Activated naive CD8-positive, alpha-beta T cell treated with anti-CD3 and anti-CD28 coated beads, Interleukin-2, amount 10 ng/mL, durations not matched to agents 7 days and 5 days (primary cell): ENCODE measurements around the gene EXOC4. TPM values are rescaled to one million over a fixed set of nuclear protein-coding genes. Genes with fewer than 3 reads are reported as not detected.

Experiments
- ATAC-seq: fragments of 150-1000 bp; cut with Tn5 transposase; one replicate; pipeline ENCODE4 v1.10.0; 2021; ENCODE audit warnings: low read depth, moderate library complexity
- POLR2A ChIA-PET: fragments of 350-600 bp; sonication (Branson Sonifier 250); formaldehyde crosslinking; loops from one replicate; lab custom pipeline; 2021; ENCODE audit warnings: antibody characterized with exemption; lab: Charles Lee
- DNase-seq: peaks from one replicate; pipeline ENCODE4 v3.0.0; 2021
- H3K27ac Mint-ChIP-seq: one replicate; pipeline ENCODE4 v1.8.0; 2022; ENCODE audit warnings: mild to moderate bottlenecking, mixed read lengths
- H3K27me3 Mint-ChIP-seq: one replicate; pipeline ENCODE4 v1.8.0; 2022; ENCODE audit warnings: mild to moderate bottlenecking, moderate library complexity, mixed read lengths
- H3K36me3 Mint-ChIP-seq: one replicate; pipeline ENCODE4 v1.8.0; 2021; ENCODE audit warnings: mild to moderate bottlenecking, mixed read lengths
- H3K4me1 Mint-ChIP-seq: one replicate; pipeline ENCODE4 v1.8.0; 2021; ENCODE audit warnings: mixed read lengths
- H3K4me3 Mint-ChIP-seq: one replicate; pipeline ENCODE4 v1.8.0; 2022; ENCODE audit warnings: mild to moderate bottlenecking, moderate library complexity, mixed read lengths
- H3K9me3 Mint-ChIP-seq: one replicate; pipeline ENCODE4 v1.8.0; 2021; ENCODE audit warnings: mixed read lengths
- total RNA-seq, 2 experiments: library from RNA; stranded (reverse); gene quantifications; one replicate each; pipeline ENCODE4 v1.2.3, GENCODE V29; 2021

EXOC4 gene
- total RNA-seq, 2 experiments from 2014 or later: 73.1 to 73.7 TPM

DNA sequence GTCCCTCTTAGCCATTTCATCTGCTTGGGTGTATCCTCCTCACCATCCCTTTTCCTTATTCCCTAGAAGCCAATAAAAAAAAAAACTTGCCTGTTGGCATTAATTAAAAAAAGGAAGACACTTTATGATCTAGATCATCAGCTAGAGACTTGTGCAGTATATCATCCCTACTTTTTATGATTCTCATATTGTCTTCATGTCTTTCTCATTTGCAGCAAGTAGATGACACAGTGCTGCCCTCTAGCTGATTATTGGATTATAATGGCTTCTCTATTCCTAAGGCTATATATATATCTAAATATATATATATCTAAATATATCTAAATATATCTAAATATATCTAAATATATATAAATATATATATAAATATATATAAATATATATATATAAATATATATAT lies 601.9 kb downstream of the EXOC4 start:
- H3K27me3 Mint-ChIP-seq: no peaks in the 10 kb centered on the region
- no peak for ATAC-seq
- no peaks in the 10 kb centered on the region for H3K9me3 Mint-ChIP-seq
- H3K27ac Mint-ChIP-seq: no peak overlapping the region
- H3K4me1 Mint-ChIP-seq: peaks cover 2% of the 10 kb centered on the region
- DNase-seq: no peak
- no peaks in the 10 kb centered on the region for H3K36me3 Mint-ChIP-seq
- no peak overlapping the region for H3K4me3 Mint-ChIP-seq
- POLR2A ChIA-PET: no interaction called here

GRCh38 chr7:133857376-133858119 lies 604.7 kb downstream of the EXOC4 start:
- POLR2A ChIA-PET: no interaction called here
- ATAC-seq: no peak
- H3K9me3 Mint-ChIP-seq: no peaks in the 10 kb centered on the region

DNA sequence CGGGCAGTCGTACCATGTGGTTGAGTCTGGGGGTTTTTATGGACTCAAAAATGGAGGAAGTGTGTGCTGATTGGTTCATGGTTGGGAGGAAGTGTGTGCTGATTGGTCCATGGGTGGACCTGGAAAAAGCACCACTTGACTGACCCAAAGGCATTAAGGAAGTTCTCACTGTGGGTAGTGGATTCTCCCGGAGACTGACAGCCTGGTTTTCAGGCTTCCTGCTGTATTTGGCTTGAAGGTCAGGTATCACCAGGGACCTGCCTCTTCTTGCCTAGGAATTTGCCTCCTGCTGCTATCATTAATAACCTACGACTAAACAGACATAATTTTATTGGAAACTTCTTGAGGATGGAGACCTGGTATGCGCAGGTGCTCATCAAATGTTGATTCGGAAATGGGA lies 605.4 kb downstream of the EXOC4 start:
- no peaks in the 10 kb centered on the region for H3K27me3 Mint-ChIP-seq
- ATAC-seq (no peak), DNase-seq (no peak)
- POLR2A ChIA-PET: no interaction called here
- H3K4me1 Mint-ChIP-seq: peaks cover 2% of the 10 kb centered on the region
- no peak overlapping the region for H3K27ac Mint-ChIP-seq
- no peak overlapping the region for H3K4me3 Mint-ChIP-seq
- no peaks in the 10 kb centered on the region for H3K9me3 Mint-ChIP-seq
- no peaks in the 10 kb centered on the region for H3K36me3 Mint-ChIP-seq

More at GRCh38 chr7:133857376-133858119, 604.7 kb downstream of the EXOC4 start:
- no peak overlapping the region for H3K27ac Mint-ChIP-seq
- H3K4me3 Mint-ChIP-seq: no peak overlapping the region
- H3K27me3 Mint-ChIP-seq: no peaks in the 10 kb centered on the region
- no peaks in the 10 kb centered on the region for H3K36me3 Mint-ChIP-seq
- DNase-seq: no peak
- peaks cover 2% of the 10 kb centered on the region for H3K4me1 Mint-ChIP-seq

- POLR2A ChIA-PET: no interaction called here
- no peak for ATAC-seq
- DNase-seq: no peak
- Mint-ChIP-seq H3K4me1 (no peaks in the 10 kb centered on the region), H3K27ac (no peak overlapping the region), H3K27me3 (no peaks in the 10 kb centered on the region), H3K9me3 (no peaks in the 10 kb centered on the region), H3K36me3 (no peaks in the 10 kb centered on the region), H3K4me3 (no peak overlapping the region)
These were observed 606.4 kb downstream of the EXOC4 start for GRCh38 chr7:133859231-133859630.

GRCh38 chr7:133859871-133860450 lies 607.1 kb downstream of the EXOC4 start:
- Mint-ChIP-seq H3K27me3 (no peaks in the 10 kb centered on the region), H3K27ac (no peak overlapping the region), H3K4me3 (no peak overlapping the region), H3K36me3 (no peaks in the 10 kb centered on the region), H3K4me1 (no peaks in the 10 kb centered on the region), H3K9me3 (no peaks in the 10 kb centered on the region)
- POLR2A ChIA-PET: no interaction called here
- DNase-seq (no peak), ATAC-seq (no peak)

DNA sequence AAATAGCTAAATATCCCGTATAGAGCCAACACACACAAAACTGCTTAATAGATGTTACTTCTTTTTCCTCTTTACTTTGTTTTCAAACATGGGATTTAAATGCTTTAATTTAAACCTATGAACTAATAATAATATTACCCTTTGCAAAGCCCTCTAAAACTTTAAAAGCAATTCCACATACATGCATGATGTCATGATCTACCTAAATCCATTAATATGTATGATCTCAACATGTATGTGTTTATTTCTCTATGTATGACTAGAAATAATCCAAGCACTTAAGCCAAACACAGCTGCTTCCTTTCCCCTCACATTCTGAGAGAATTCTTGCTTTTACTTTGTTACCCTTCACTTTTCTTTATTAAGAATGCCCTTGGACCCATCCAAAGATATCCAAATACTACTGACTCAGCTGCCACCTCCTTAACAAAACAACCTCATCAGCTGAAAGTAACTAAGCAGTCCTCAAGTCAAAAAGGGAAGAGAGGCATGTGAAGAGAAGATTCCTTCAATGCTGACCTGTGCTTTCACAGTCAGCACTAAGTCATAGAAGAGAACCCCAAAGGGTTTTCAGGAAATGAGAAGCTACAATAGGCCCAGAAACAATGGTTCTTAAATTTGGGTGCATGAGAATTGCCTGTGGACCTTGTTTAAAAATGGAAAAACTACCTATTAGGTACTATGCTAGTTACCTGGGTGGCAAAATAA lies 607.9 kb downstream of the EXOC4 start:
- Mint-ChIP-seq H3K4me1 (no peaks in the 10 kb centered on the region), H3K27me3 (no peaks in the 10 kb centered on the region), H3K36me3 (no peaks in the 10 kb centered on the region), H3K27ac (no peak overlapping the region), H3K9me3 (no peaks in the 10 kb centered on the region), H3K4me3 (no peak overlapping the region)
- ATAC-seq (no peak), DNase-seq (no peak)
- POLR2A ChIA-PET: no interaction called here

DNA sequence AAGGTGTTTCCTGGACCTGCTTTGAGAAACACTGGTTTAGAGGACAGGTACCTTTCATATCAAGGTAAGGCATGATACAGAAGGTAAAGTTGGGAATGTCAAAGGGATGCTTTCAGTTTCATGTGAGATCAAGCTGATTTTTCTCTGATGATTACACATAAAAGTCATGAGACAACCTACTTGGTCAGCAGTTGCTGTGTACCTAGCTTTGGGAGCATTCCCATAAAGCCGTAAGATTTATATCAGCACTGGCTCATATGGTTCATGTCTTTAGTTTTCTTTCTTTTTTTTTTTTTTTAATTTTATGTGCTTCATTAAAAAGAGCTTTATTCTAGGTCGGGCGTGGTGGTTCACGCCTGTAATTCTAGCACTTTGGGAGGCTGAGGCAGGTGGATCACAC lies 609.0 kb downstream of the EXOC4 start:
- DNase-seq (no peak), ATAC-seq (no peak)
- H3K4me3 Mint-ChIP-seq: no peak overlapping the region
- H3K36me3 Mint-ChIP-seq: no peaks in the 10 kb centered on the region
- no peaks in the 10 kb centered on the region for H3K4me1 Mint-ChIP-seq
- H3K9me3 Mint-ChIP-seq: no peaks in the 10 kb centered on the region
- no peaks in the 10 kb centered on the region for H3K27me3 Mint-ChIP-seq
- no peak overlapping the region for H3K27ac Mint-ChIP-seq
- POLR2A ChIA-PET: no interaction called here

DNA sequence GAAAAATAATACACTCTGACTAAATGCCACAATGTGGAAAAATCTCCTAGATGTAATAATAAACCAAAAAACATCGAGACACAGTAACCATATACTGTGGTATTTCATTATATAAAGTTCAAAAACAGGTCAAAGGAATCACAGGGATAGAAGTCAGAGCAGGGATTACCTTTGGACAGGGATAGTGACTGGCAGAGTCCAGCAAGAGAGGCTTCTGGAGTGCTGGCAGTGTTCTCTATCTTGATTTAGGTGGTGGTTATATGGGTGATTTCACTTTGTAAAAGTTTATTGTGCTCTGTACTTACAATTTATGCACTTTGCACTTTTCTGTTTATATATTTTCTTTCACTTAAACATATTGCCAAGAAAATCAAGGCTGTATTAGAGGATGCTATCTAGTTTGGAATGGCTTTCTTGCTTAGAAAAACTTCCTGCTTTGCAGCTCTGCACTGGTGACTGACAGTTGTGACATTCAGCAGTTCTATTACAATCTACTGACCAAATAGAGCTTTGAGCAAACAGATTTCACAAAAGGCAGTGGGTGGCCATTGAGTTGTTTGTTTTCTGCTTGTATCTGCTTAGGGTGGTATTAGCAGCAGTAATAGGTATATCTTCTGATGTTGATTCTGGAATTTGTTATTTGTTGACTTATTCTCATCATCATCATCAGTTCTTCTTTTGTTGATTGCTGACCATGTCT lies 610.6 kb downstream of the EXOC4 start:
- POLR2A ChIA-PET: no interaction called here
- Mint-ChIP-seq H3K36me3 (no peaks in the 10 kb centered on the region), H3K27ac (no peak overlapping the region), H3K4me1 (no peaks in the 10 kb centered on the region), H3K9me3 (no peaks in the 10 kb centered on the region), H3K4me3 (no peak overlapping the region), H3K27me3 (no peaks in the 10 kb centered on the region)
- DNase-seq: no peak
- ATAC-seq: no peak

DNA sequence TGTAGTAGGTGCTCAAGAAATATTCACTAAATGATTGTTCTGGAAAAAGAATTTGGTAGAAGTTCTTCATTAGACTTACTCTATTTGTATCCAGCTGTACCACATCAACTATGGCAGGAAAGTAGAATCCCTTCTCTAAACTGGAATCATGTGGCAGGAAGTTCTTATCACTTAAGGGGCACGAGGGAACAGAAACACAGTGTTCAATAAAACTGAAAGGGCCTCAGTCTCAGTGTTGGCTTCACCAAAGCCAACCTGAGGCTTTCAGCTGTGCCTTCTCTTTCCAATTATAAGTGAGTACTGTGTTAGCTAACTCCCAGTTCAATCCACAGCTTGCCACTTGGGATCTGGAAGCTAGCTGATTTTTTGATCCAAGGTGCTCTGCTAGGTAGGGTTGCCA lies 616.7 kb downstream of the EXOC4 start:
- no peaks in the 10 kb centered on the region for H3K27me3 Mint-ChIP-seq
- peaks cover 3% of the 10 kb centered on the region for H3K36me3 Mint-ChIP-seq
- no peak overlapping the region for H3K27ac Mint-ChIP-seq
- no peak overlapping the region for H3K4me3 Mint-ChIP-seq
- POLR2A ChIA-PET: no interaction called here
- peaks cover 1% of the 10 kb centered on the region for H3K9me3 Mint-ChIP-seq
- ATAC-seq (no peak), DNase-seq (no peak)
- peaks cover 9% of the 10 kb centered on the region for H3K4me1 Mint-ChIP-seq

- DNase-seq: no peak
- Mint-ChIP-seq H3K4me3 (no peak overlapping the region), H3K27ac (no peak overlapping the region), H3K4me1 (peaks cover 14% of the 10 kb centered on the region), H3K36me3 (peaks cover 6% of the 10 kb centered on the region), H3K27me3 (no peaks in the 10 kb centered on the region), H3K9me3 (peaks cover 3% of the 10 kb centered on the region)
- POLR2A ChIA-PET: no interaction called here
- no peak for ATAC-seq
These were observed 618.9 kb downstream of the EXOC4 start for GRCh38 chr7:133871757-133872156.

DNA sequence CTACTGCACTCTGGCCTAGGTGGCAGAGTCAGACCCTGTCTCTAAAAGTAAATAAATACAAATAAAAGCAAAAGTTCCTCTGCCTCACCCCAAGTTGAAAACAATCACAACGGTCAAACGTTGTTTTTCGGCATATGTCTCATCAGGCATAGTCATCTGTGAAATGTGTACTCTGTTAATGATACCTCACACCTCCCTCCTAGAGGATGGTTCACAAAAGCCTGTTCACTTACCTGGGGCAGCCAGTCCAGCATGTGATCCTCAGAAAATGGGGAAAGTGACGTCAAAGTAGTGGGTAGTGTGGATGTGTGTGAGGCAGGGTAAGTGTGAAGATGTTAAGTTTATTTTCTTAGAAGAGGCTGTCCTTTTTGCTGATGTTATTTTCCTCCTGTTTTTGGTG lies 620.3 kb downstream of the EXOC4 start:
- POLR2A ChIA-PET: no interaction called here

GRCh38 chr7:133873631-133874030 lies 620.8 kb downstream of the EXOC4 start:
- ATAC-seq: no peak
- no peak overlapping the region for H3K27ac Mint-ChIP-seq
- POLR2A ChIA-PET: no interaction called here
- no peaks in the 10 kb centered on the region for H3K27me3 Mint-ChIP-seq
- no peak overlapping the region for H3K4me3 Mint-ChIP-seq
- no peak for DNase-seq
- H3K9me3 Mint-ChIP-seq: peaks cover 3% of the 10 kb centered on the region
- H3K36me3 Mint-ChIP-seq: peaks cover 6% of the 10 kb centered on the region
- peaks cover 14% of the 10 kb centered on the region for H3K4me1 Mint-ChIP-seq

More for the DNA sequence above, 620.3 kb downstream of the EXOC4 start:
- DNase-seq: no peak
- no peaks in the 10 kb centered on the region for H3K27me3 Mint-ChIP-seq
- peaks cover 6% of the 10 kb centered on the region for H3K36me3 Mint-ChIP-seq
- no peak for ATAC-seq
- no peak overlapping the region for H3K27ac Mint-ChIP-seq
- H3K4me3 Mint-ChIP-seq: no peak overlapping the region
- peaks cover 3% of the 10 kb centered on the region for H3K9me3 Mint-ChIP-seq
- peaks cover 14% of the 10 kb centered on the region for H3K4me1 Mint-ChIP-seq

- ATAC-seq (no peak), DNase-seq (no peak)
- Mint-ChIP-seq H3K4me3 (no peak overlapping the region), H3K27me3 (no peaks in the 10 kb centered on the region), H3K4me1 (no peaks in the 10 kb centered on the region), H3K9me3 (no peaks in the 10 kb centered on the region), H3K27ac (no peak overlapping the region), H3K36me3 (peaks cover 2% of the 10 kb centered on the region)
- POLR2A ChIA-PET: no interaction called here
These were observed 630.7 kb downstream of the EXOC4 start for GRCh38 chr7:133883591-133883990.
